ENCODE measurements around the gene CNTD1. TPM values are rescaled to one million over a fixed set of nuclear protein-coding genes. Genes with fewer than 3 reads are reported as not detected.
A peak's percentile ranks its signal among the peaks of the same experiment; 100 is the strongest.

Gene CNTD1
- total RNA-seq, 1 donor from 2014 or later: 0.09 TPM

DNA sequence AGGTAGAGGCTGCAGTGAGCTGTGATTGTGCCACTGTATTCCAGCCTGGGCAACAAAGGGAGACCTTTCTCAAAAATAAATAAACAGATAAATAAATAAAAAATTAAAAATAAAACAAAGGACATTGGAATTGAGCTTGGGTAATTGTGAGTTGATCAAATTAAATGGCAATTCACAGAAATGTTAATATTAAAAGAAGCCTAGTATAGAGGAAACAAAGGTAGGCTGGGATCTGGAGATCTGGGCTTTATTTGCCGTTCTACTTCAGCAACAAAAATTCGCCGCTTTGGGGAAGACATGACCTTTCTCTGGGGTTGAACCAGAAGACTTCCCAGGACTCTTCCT lies 25.7 kb upstream of the CNTD1 start:
- H3K9me3 Mint-ChIP-seq: no peaks in the 10 kb centered on the region
- peak overlapping the region; percentile 99 for H3K4me3 Mint-ChIP-seq
- peak overlapping the region; percentile 99 for H3K27ac Mint-ChIP-seq
- H3K27me3 Mint-ChIP-seq (ENCODE audit: low read depth): peaks cover 2% of the 10 kb centered on the region
- DNase-seq (ENCODE audit: low spot score in 2 of 2, unreplicated experiment in 2 of 2): no peak
- peaks cover 6% of the 10 kb centered on the region for H3K36me3 Mint-ChIP-seq
- TF ChIP-seq, protein P1, sequence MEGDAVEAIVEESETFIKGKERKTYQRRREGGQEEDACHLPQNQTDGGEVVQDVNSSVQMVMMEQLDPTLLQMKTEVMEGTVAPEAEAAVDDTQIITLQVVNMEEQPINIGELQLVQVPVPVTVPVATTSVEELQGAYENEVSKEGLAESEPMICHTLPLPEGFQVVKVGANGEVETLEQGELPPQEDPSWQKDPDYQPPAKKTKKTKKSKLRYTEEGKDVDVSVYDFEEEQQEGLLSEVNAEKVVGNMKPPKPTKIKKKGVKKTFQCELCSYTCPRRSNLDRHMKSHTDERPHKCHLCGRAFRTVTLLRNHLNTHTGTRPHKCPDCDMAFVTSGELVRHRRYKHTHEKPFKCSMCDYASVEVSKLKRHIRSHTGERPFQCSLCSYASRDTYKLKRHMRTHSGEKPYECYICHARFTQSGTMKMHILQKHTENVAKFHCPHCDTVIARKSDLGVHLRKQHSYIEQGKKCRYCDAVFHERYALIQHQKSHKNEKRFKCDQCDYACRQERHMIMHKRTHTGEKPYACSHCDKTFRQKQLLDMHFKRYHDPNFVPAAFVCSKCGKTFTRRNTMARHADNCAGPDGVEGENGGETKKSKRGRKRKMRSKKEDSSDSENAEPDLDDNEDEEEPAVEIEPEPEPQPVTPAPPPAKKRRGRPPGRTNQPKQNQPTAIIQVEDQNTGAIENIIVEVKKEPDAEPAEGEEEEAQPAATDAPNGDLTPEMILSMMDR (IDR thresholded peaks at IDR 0.05; ENCODE audit: unreplicated experiment): no peak
- peaks cover 12% of the 10 kb centered on the region for H3K4me1 Mint-ChIP-seq

DNA sequence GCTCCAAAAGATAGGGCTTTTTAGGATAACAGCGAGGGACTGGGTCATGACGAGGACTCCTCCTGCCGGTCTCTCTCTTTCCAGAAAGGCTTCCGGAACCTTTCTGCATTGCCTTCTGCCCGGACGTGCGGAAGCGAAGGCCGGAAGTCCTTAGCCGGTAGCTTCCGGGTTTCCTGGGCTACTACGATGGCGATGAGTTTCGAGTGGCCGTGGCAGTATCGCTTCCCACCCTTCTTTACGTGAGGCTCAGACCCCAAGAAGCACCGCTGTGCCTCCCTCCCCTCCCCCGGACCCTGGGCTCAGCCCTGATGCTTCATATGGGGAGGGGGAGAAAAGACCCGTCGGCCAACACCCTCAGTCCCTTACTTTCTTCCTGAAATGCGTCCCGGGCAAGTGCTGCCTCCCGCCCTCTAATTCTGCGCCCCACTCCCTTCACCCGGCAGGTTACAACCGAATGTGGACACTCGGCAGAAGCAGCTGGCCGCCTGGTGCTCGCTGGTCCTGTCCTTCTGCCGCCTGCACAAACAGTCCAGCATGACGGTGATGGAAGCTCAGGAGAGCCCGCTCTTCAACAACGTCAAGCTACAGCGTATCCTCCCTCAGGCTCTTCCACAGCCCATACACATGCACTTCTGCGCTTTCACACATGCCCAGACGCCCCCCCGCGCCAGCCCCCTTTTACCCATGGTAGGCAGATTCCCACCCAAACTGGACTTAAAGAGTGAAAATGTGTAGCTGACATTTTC lies 25.2 kb upstream of the CNTD1 start, which contains the start of gene VPS25:
VPS25 (plus strand) TSS at position 160 of the 746 bp plus-strand sequence; CDS start at position 187, 27 bp downstream.
- Mint-ChIP-seq H3K4me3 (peak within 1 kb of the TSS; percentile 99), H3K27ac (peak within 1 kb of the TSS; percentile 99), H3K36me3 (peaks cover 9% of the 10 kb centered on the region), H3K27me3 (ENCODE audit: low read depth) (peaks cover 2% of the 10 kb centered on the region), H3K4me1 (peaks cover 12% of the 10 kb centered on the region), H3K9me3 (no peaks in the 10 kb centered on the region)
- DNase-seq (ENCODE audit: low spot score in 2 of 2, unreplicated experiment in 2 of 2): peak in 1 of 2 experiments; percentile 67
- TF ChIP-seq, protein P1 (IDR thresholded peaks at IDR 0.05; ENCODE audit: unreplicated experiment): no peak

DNA sequence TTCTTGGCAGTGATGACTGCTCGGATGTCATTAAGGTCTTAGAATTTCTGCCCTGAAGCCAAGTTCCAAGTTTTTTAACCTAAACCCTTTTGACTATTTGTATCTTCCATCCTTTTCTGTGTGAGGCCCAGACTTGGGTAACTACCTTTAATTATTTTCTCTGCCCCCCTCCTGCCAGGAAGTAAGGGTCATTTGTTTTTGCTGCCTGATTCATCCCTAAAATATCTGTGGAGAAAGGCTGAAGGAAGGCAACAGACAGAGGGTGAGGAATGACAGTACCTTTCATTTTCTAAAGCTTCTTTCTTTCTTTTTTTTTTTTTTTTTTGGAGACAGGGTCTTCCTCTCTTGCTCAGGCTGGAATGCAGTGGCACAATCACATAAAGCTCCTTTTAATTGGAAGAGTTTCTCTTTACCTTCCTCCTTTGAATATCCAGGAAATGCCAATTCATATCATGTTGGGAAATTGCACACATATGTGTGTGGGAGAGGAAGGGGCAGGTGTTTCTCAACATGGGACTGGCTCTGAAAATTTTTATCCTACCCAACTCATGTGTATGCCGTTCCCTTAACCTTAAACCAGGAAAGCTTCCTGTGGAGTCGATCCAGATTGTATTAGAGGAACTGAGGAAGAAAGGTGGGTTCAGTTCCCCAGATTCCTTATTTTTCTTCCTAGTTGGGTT lies 24.5 kb upstream of the CNTD1 start:
- TF ChIP-seq, protein P1 (IDR thresholded peaks at IDR 0.05; ENCODE audit: unreplicated experiment): no peak
- peaks cover 12% of the 10 kb centered on the region for H3K4me1 Mint-ChIP-seq
- peak overlapping the region; percentile 99 for H3K27ac Mint-ChIP-seq
- H3K27me3 Mint-ChIP-seq (ENCODE audit: low read depth): no peaks in the 10 kb centered on the region
- H3K36me3 Mint-ChIP-seq: peaks cover 10% of the 10 kb centered on the region
- H3K4me3 Mint-ChIP-seq: peak overlapping the region; percentile 99
- no peaks in the 10 kb centered on the region for H3K9me3 Mint-ChIP-seq
- DNase-seq (ENCODE audit: low spot score in 2 of 2, unreplicated experiment in 2 of 2): no peak

DNA sequence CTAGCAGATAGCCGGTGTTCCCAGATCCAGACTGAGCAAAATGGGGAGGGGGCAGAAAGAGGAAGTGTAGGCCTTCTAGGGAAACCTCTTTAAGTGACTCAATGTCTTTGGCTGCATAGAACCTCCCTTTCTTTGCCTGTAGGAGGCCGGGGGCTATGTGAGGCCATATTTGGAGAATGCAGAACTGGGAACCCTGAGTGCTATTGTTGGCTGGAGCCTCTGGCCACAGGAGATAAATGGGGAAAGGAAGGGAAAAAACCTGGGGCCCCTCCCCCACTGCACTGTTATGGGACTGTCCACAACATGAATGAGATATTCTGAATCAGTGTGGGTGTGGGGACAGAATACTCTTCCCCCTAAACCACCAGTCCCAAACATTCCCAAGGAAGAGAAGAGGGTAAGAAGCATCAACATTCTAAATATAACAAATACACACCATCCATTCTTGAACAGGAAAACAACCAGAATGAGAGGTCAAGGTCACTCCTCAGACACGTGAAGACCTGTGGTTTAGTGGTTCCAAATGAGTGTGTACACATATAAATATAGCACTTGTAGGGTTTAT lies 23.0 kb upstream of the CNTD1 start:
- peaks cover 10% of the 10 kb centered on the region for H3K36me3 Mint-ChIP-seq
- no peak for DNase-seq (ENCODE audit: low spot score in 2 of 2, unreplicated experiment in 2 of 2)

DNA sequence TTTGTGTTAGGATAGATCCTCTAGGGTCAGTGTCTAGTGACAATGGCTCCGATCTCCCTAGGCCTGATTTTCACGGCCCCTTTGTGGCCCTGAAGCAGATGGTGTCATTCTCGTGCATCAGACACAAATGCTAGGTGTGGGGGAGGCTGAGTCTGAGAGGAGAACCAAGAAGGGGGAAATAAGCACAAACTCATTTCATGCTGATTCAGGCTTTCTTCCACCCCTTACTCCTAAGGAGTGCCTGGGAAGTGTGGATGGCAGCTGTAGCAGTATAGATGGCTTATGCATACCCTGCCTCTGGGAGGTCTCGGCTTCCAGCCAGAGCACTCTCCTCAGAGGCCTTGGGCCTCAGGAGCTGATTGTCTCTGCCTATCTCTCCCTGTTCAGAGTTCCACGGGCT lies 20.1 kb upstream of the CNTD1 start:
- TF ChIP-seq, protein P1 (IDR thresholded peaks at IDR 0.05; ENCODE audit: unreplicated experiment): no peak
- no peak for DNase-seq (ENCODE audit: low spot score in 2 of 2, unreplicated experiment in 2 of 2)
- Mint-ChIP-seq H3K9me3 (no peaks in the 10 kb centered on the region), H3K36me3 (peaks cover 10% of the 10 kb centered on the region), H3K27ac (no peak overlapping the region), H3K4me1 (peaks cover 14% of the 10 kb centered on the region), H3K27me3 (ENCODE audit: low read depth) (peaks cover 30% of the 10 kb centered on the region), H3K4me3 (no peak overlapping the region)

More for the DNA sequence above, 23.0 kb upstream of the CNTD1 start:
- Mint-ChIP-seq H3K27me3 (ENCODE audit: low read depth) (peaks cover 3% of the 10 kb centered on the region), H3K9me3 (no peaks in the 10 kb centered on the region), H3K27ac (no peak overlapping the region), H3K4me1 (peaks cover 12% of the 10 kb centered on the region), H3K4me3 (peak overlapping the region; percentile 30)
- TF ChIP-seq, protein P1 (IDR thresholded peaks at IDR 0.05; ENCODE audit: unreplicated experiment): no peak
